MM.1S (cell line): ENCODE measurements around the gene AAR2.

ENCODE experiments used
- DNase-seq: peaks from one replicate; pipeline ENCODE4 v3.0.0-alpha.2; 2015
- H2AFZ ChIP-seq: fragments of 300-600 bp; sonication (generic); 2 replicates; pipeline ENCODE4 v1.6.0; 2016; ENCODE audit warnings: antibody characterized with exemption, low read length
- H3F3A ChIP-seq: fragments of 300-600 bp; sonication (generic); 2 replicates; pipeline ENCODE4 v1.6.1; 2016; ENCODE audit warnings: mild to moderate bottlenecking, antibody characterized with exemption, low read length, moderate library complexity, mixed read lengths; ENCODE audit not compliant: insufficient read depth
- H3K27ac ChIP-seq: fragments of 300-600 bp; sonication (generic); 2 replicates; pipeline ENCODE4 v1.5.1; 2016; ENCODE audit warnings: mild to moderate bottlenecking, low read length
- H3K27me3 ChIP-seq: fragments of 300-600 bp; sonication (generic); replicated peaks from 2 replicates; pipeline ENCODE4 v1.6.0; 2016; ENCODE audit warnings: low read length; ENCODE audit not compliant: insufficient read depth
- H3K36me3 ChIP-seq: fragments of 300-600 bp; sonication (generic); replicated peaks from 2 replicates; pipeline ENCODE4 v1.6.1; 2016; ENCODE audit warnings: mild to moderate bottlenecking, low read length, mixed read lengths; ENCODE audit not compliant: insufficient read depth
- H3K4me1 ChIP-seq: fragments of 300-600 bp; sonication (generic); 2 replicates; pipeline ENCODE4 v1.6.1; 2016; ENCODE audit warnings: low read length, mixed read lengths
- H3K4me2 ChIP-seq: fragments of 300-600 bp; sonication (generic); 2 replicates; pipeline ENCODE4 v1.6.0; 2016; ENCODE audit warnings: low read depth, low read length
- H3K4me3 ChIP-seq: fragments of 300-600 bp; sonication (generic); 2 replicates; pipeline ENCODE4 v1.5.1; 2016; ENCODE audit warnings: low read length, mixed read lengths
- H3K79me2 ChIP-seq: fragments of 300-600 bp; sonication (generic); 2 replicates; pipeline ENCODE4 v1.6.1; 2016; ENCODE audit warnings: mixed run types, low read length, mixed read lengths
- H3K9ac ChIP-seq: fragments of 300-600 bp; sonication (generic); 2 replicates; pipeline ENCODE4 v1.6.1; 2016; ENCODE audit warnings: low read length, mixed read lengths
- H3K9me2 ChIP-seq: fragments of 300-600 bp; sonication (generic); replicated peaks from 2 replicates; pipeline ENCODE4 v1.6.1; 2016; ENCODE audit warnings: mild to moderate bottlenecking, low read length, mixed read lengths; ENCODE audit not compliant: insufficient read depth
- H3K9me3 ChIP-seq: fragments of 300-600 bp; sonication (generic); replicated peaks from 2 replicates; pipeline ENCODE4 v1.6.1; 2016; ENCODE audit warnings: mild to moderate bottlenecking, low read length, mixed read lengths; ENCODE audit not compliant: insufficient read depth
- H4K20me1 ChIP-seq: fragments of 300-600 bp; sonication (generic); 2 replicates; pipeline ENCODE4 v1.6.1; 2016; ENCODE audit warnings: mild to moderate bottlenecking, low read length, moderate library complexity, mixed read lengths; ENCODE audit not compliant: insufficient read depth
- EZH2 ChIP-seq: fragments of 300-600 bp; sonication (generic); optimal IDR thresholded peaks from 2 replicates; pipeline ENCODE3; 2017; ENCODE audit warnings: low read depth, mild to moderate bottlenecking, antibody characterized with exemption, low read length, mixed read lengths
- EZH2phosphoT487 ChIP-seq: fragments of 300-600 bp; sonication (generic); IDR thresholded peaks from 2 replicates; pipeline ENCODE4 v1.6.1; 2018; ENCODE audit warnings: antibody characterized with exemption, low read length
- TF ChIP-seq, protein P1 (sequence below): fragments of 300-600 bp; sonication (generic); IDR thresholded peaks from 2 replicates; pipeline ENCODE4 v1.5.1; 2016; ENCODE audit warnings: antibody characterized with exemption, low read length, mixed read lengths

AAR2 gene

GRCh38 chr20:36255445-36255844 lies 19.2 kb downstream of the AAR2 start:
- H3K79me2 ChIP-seq: peaks cover 20% of the 10 kb centered on the region
- no peaks in the 10 kb centered on the region for H3F3A ChIP-seq
- H2AFZ ChIP-seq: no peak overlapping the region
- no peaks in the 10 kb centered on the region for H3K9me2 ChIP-seq
- H4K20me1 ChIP-seq: no peaks in the 10 kb centered on the region
- no peak overlapping the region for H3K4me3 ChIP-seq
- no peaks in the 10 kb centered on the region for H3K9me3 ChIP-seq
- H3K9ac ChIP-seq: no peak overlapping the region
- TF ChIP-seq EZH2: no peak
- no peak for TF ChIP-seq EZH2phosphoT487
- TF ChIP-seq, protein P1, sequence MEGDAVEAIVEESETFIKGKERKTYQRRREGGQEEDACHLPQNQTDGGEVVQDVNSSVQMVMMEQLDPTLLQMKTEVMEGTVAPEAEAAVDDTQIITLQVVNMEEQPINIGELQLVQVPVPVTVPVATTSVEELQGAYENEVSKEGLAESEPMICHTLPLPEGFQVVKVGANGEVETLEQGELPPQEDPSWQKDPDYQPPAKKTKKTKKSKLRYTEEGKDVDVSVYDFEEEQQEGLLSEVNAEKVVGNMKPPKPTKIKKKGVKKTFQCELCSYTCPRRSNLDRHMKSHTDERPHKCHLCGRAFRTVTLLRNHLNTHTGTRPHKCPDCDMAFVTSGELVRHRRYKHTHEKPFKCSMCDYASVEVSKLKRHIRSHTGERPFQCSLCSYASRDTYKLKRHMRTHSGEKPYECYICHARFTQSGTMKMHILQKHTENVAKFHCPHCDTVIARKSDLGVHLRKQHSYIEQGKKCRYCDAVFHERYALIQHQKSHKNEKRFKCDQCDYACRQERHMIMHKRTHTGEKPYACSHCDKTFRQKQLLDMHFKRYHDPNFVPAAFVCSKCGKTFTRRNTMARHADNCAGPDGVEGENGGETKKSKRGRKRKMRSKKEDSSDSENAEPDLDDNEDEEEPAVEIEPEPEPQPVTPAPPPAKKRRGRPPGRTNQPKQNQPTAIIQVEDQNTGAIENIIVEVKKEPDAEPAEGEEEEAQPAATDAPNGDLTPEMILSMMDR: no peak
- no peaks in the 10 kb centered on the region for H3K4me1 ChIP-seq
- H3K27me3 ChIP-seq: no peaks in the 10 kb centered on the region
- no peak overlapping the region for H3K4me2 ChIP-seq
- no peaks in the 10 kb centered on the region for H3K36me3 ChIP-seq
- no peak for DNase-seq
- H3K27ac ChIP-seq: no peak overlapping the region

DNA sequence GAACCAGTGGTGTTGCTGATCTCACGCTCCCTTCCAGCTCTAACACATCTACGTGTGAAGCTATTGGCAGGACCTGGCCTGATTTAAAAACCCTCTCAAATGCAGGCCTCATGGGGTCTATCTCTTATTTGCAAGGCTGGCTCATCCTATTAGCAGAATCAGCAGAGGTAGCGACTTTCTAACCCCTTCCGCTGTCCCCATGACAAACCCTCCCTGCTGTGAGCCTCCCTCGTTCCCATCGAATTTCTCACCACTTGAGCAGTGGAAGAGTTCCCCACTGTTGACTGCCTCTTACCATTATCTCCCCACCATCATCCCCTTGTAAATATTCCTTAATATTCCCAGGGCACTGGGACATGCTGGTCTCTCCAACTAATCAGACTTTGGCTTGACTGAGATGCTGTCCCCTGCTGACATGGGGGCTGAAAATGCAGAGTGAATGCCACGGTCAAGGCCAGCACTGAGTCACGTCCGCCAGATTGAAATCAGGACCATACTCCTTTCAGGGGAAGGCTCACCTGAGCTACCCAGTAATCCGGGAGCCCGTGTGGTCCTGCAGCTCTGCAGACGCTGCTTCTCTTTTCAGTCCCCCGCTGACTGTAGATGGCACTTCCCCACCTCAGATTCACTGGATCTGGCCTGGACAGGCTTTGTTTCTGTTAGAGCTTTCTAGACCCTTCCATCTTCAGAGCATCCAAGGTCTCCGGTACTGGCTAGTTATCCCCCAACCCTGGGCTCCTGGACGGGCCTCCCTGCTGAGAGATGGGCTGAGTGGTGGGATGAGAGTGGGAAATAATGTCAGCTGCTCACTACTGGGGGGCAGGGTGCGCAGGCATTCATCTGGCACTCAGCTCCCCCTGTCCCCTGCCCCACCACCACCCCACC lies 23.1 kb downstream of the AAR2 start:
- no peaks in the 10 kb centered on the region for H3K4me1 ChIP-seq
- TF ChIP-seq, protein P1: no peak
- no peak for TF ChIP-seq EZH2phosphoT487
- no peak for TF ChIP-seq EZH2

GRCh38 chr20:36260316-36260715 lies 24.0 kb downstream of the AAR2 start:
- Histone ChIP-seq H3K9me2 (no peaks in the 10 kb centered on the region), H3K36me3 (no peaks in the 10 kb centered on the region), H3K4me3 (no peak overlapping the region), H3K27ac (no peak overlapping the region), H3K79me2 (no peaks in the 10 kb centered on the region), H3K4me1 (no peaks in the 10 kb centered on the region), H3K9me3 (no peaks in the 10 kb centered on the region), H3K4me2 (no peak overlapping the region), H3F3A (no peaks in the 10 kb centered on the region), H2AFZ (no peak overlapping the region), H3K27me3 (no peaks in the 10 kb centered on the region; the same call in 1 of the 2 replicates), H4K20me1 (no peaks in the 10 kb centered on the region), H3K9ac (no peak overlapping the region)
- DNase-seq: no peak
- TF ChIP-seq EZH2phosphoT487 (no peak), EZH2 (no peak)
- TF ChIP-seq, protein P1: no peak

More for the DNA sequence above, 23.1 kb downstream of the AAR2 start:
- Histone ChIP-seq H3K79me2 (no peaks in the 10 kb centered on the region; the same call in 1 of the 2 replicates), H3K9ac (no peak overlapping the region), H3K9me2 (no peaks in the 10 kb centered on the region), H3K9me3 (no peaks in the 10 kb centered on the region), H3K36me3 (no peaks in the 10 kb centered on the region), H3K4me3 (no peak overlapping the region), H3F3A (no peaks in the 10 kb centered on the region), H3K4me2 (no peak overlapping the region), H4K20me1 (no peaks in the 10 kb centered on the region), H3K27me3 (no peaks in the 10 kb centered on the region; the same call in 1 of the 2 replicates), H2AFZ (no peak overlapping the region), H3K27ac (no peak overlapping the region)
- DNase-seq: no peak
